Osteocyte (in vitro differentiated cells): ENCODE measurements around the gene IFTAP. TPM values are rescaled to one million over a fixed set of nuclear protein-coding genes. Genes with fewer than 3 reads are reported as not detected.
A peak's percentile ranks its signal among the peaks of the same experiment; 100 is the strongest.
"Not testable (repeated sequence)": the region's sequence is repeated elsewhere in the genome, so short reads cannot be mapped to it uniquely, and the experiment has no call there.

ENCODE experiments used
- DNase-seq: peaks from one replicate; pipeline ENCODE4 v3.0.0; 2021; ENCODE audit warnings: mixed read lengths; ENCODE audit not compliant: unreplicated experiment; ENCODE audit errors: extremely low spot score
- H3K27ac Mint-ChIP-seq: one replicate; pipeline ENCODE4 v1.8.0; 2021; ENCODE audit warnings: mild to moderate bottlenecking, mixed read lengths; ENCODE audit not compliant: unreplicated experiment
- H3K27me3 Mint-ChIP-seq: one replicate; pipeline ENCODE4 v1.8.0; 2021; ENCODE audit warnings: mixed read lengths; ENCODE audit not compliant: unreplicated experiment
- H3K36me3 Mint-ChIP-seq: one replicate; pipeline ENCODE4 v1.8.0; 2021; ENCODE audit warnings: mixed read lengths; ENCODE audit not compliant: unreplicated experiment
- H3K4me1 Mint-ChIP-seq: one replicate; pipeline ENCODE4 v1.8.0; 2021; ENCODE audit warnings: mixed read lengths; ENCODE audit not compliant: unreplicated experiment
- H3K4me3 Mint-ChIP-seq: one replicate; pipeline ENCODE4 v1.8.0; 2021; ENCODE audit warnings: mild to moderate bottlenecking, moderate library complexity, mixed read lengths; ENCODE audit not compliant: unreplicated experiment
- H3K9me3 Mint-ChIP-seq: one replicate; pipeline ENCODE4 v1.8.0; 2021; ENCODE audit warnings: mixed read lengths; ENCODE audit not compliant: unreplicated experiment
- CTCF ChIP-seq: fragments of 200-600 bp; sonication (generic); IDR thresholded peaks from 2 replicates; pipeline ENCODE4 v1.5.0; 2021; ENCODE audit warnings: antibody characterized with exemption, mild to moderate bottlenecking, moderate library complexity
- total RNA-seq: library from RNA; stranded (reverse); gene quantifications from 2 replicates; pipeline ENCODE4 v1.2.1, GENCODE V29; 2021

IFTAP gene
- total RNA-seq, 1 donor from 2014 or later = 22.5 TPM

- TF ChIP-seq CTCF = peak; percentile 78
- peaks cover 16% of the 10 kb centered on the region for H3K9me3 Mint-ChIP-seq
- peaks cover 7% of the 10 kb centered on the region for H3K27me3 Mint-ChIP-seq
- H3K4me3 Mint-ChIP-seq = no peak overlapping the region
- no peaks in the 10 kb centered on the region for H3K4me1 Mint-ChIP-seq
- no peak overlapping the region for H3K27ac Mint-ChIP-seq
- DNase-seq = no peak
- H3K36me3 Mint-ChIP-seq = peaks cover 5% of the 10 kb centered on the region
Measured at GRCh38 chr11:36672815-36673450, 78.6 kb downstream of the IFTAP start.

GRCh38 chr11:36679547-36679946 is 85.2 kb downstream of the IFTAP start:
- H3K27me3 Mint-ChIP-seq = peaks cover 13% of the 10 kb centered on the region

GRCh38 chr11:36683818-36684217 is 89.5 kb downstream of the IFTAP start:
- Mint-ChIP-seq H3K4me1 (no peaks in the 10 kb centered on the region), H3K36me3 (no peaks in the 10 kb centered on the region), H3K4me3 (no peak overlapping the region), H3K9me3 (no peaks in the 10 kb centered on the region), H3K27me3 (peaks cover 32% of the 10 kb centered on the region), H3K27ac (no peak overlapping the region)
- DNase-seq = no peak
- no peak for TF ChIP-seq CTCF

More at GRCh38 chr11:36679547-36679946, 85.2 kb downstream of the IFTAP start:
- H3K4me1 Mint-ChIP-seq, H3K4me3 Mint-ChIP-seq, H3K27ac Mint-ChIP-seq, H3K36me3 Mint-ChIP-seq, DNase-seq: not testable (repeated sequence)
- peaks cover 16% of the 10 kb centered on the region for H3K9me3 Mint-ChIP-seq

GRCh38 chr11:36684840-36685801 is 90.8 kb downstream of the IFTAP start:
- H3K4me1 Mint-ChIP-seq = no peaks in the 10 kb centered on the region
- H3K9me3 Mint-ChIP-seq = no peaks in the 10 kb centered on the region
- H3K4me3 Mint-ChIP-seq = no peak overlapping the region
- TF ChIP-seq CTCF = no peak
- H3K27me3 Mint-ChIP-seq = peaks cover 38% of the 10 kb centered on the region
- no peak overlapping the region for H3K27ac Mint-ChIP-seq
- H3K36me3 Mint-ChIP-seq = no peaks in the 10 kb centered on the region
- no peak for DNase-seq

- no peak overlapping the region for H3K27ac Mint-ChIP-seq
- H3K4me3 Mint-ChIP-seq = no peak overlapping the region
- peaks cover 50% of the 10 kb centered on the region for H3K27me3 Mint-ChIP-seq
- no peaks in the 10 kb centered on the region for H3K9me3 Mint-ChIP-seq
- TF ChIP-seq CTCF = no peak
- H3K4me1 Mint-ChIP-seq = no peaks in the 10 kb centered on the region
- no peak for DNase-seq
- no peaks in the 10 kb centered on the region for H3K36me3 Mint-ChIP-seq
Measured at GRCh38 chr11:36688132-36688531, 93.8 kb downstream of the IFTAP start.
